Measurements from ENCODE around the gene ISOC2. TPM values are rescaled to one million over a fixed set of nuclear protein-coding genes. Genes with fewer than 3 reads are reported as not detected.
"Not testable (repeated sequence)": the region's sequence is repeated elsewhere in the genome, so short reads cannot be mapped to it uniquely, and the experiment has no call there.

ISOC2 gene
- total RNA-seq, 3 donors from 2014 or later = 42.7 to 71.5 (median 57.0) TPM

- H3K27me3 ChIP-seq; intact Hi-C loops (cut with DNase I; ENCODE audit: low total_unique reads); H3K36me3 ChIP-seq; H3K4me1 ChIP-seq; DNase-seq (ENCODE audit: low spot score in 2 of 2); H3K9me3 ChIP-seq: not testable (repeated sequence)
- peak in 2 of 3 donors; percentile 95 to 98 for TF ChIP-seq POLR2AphosphoS5 (IDR thresholded peaks at IDR 0.05)
- Histone ChIP-seq H3K27ac (peak within 1 kb of the TSS; percentile 93 to 99), H3K4me3 (peak within 1 kb of the TSS; percentile 94 to 95 (median 95))
Measured at GRCh38 chr19:55407550-55407799, 54.0 kb downstream of the ISOC2 start, which contains the start of gene UBE2S. UBE2S (minus strand) TSS chr19:55407788; CDS start chr19:55407589, 199 bp downstream.

- Histone ChIP-seq H3K9me3 (no peaks in the 10 kb centered on the region), H3K4me1 (peaks cover 4 to 10% of the 10 kb centered on the region in 2 donors), H3K27me3 (no peaks in the 10 kb centered on the region), H3K4me3 (peak overlapping the region; percentile 94 to 95 (median 95)), H3K36me3 (no peaks in the 10 kb centered on the region), H3K27ac (peak overlapping the region; percentile 93 to 99)
- no peak for DNase-seq (ENCODE audit: low spot score in 2 of 2)
- TF ChIP-seq POLR2A (IDR thresholded peaks at IDR 0.05) (no peak), CTCF (IDR thresholded peaks at IDR 0.05) (no peak), POLR2AphosphoS5 (IDR thresholded peaks at IDR 0.05) (no peak)
- intact Hi-C loops (cut with DNase I; ENCODE audit: low total_unique reads) = no loop called here
Measured at GRCh38 chr19:55406826-55407549, 54.5 kb downstream of the ISOC2 start.

GRCh38 chr19:55406091-55406825 is 55.2 kb downstream of the ISOC2 start:
- H3K27me3 ChIP-seq = no peaks in the 10 kb centered on the region
- TF ChIP-seq POLR2A (IDR thresholded peaks at IDR 0.05) = no peak
- no peak for TF ChIP-seq POLR2AphosphoS5 (IDR thresholded peaks at IDR 0.05)
- TF ChIP-seq CTCF (IDR thresholded peaks at IDR 0.05) = no peak
- H3K4me3 ChIP-seq = peak overlapping the region; percentile 94 to 95 (median 95)
- H3K9me3 ChIP-seq = no peaks in the 10 kb centered on the region
- no peaks in the 10 kb centered on the region for H3K36me3 ChIP-seq
- intact Hi-C loops (cut with DNase I; ENCODE audit: low total_unique reads) = no loop called here
- H3K4me1 ChIP-seq = peaks cover 4 to 10% of the 10 kb centered on the region in 2 donors
- DNase-seq (ENCODE audit: low spot score in 2 of 2) = no peak
- peak overlapping the region in 1 of 2 donors; percentile 93 for H3K27ac ChIP-seq

- no peak overlapping the region for H3K4me3 ChIP-seq
- no peaks in the 10 kb centered on the region for H3K27me3 ChIP-seq
- intact Hi-C loops (cut with DNase I; ENCODE audit: low total_unique reads) = no loop called here
- H3K4me1 ChIP-seq = peaks cover 4 to 10% of the 10 kb centered on the region in 2 donors
- TF ChIP-seq CTCF (IDR thresholded peaks at IDR 0.05) = no peak
- no peak for TF ChIP-seq POLR2A (IDR thresholded peaks at IDR 0.05)
- no peak for TF ChIP-seq POLR2AphosphoS5 (IDR thresholded peaks at IDR 0.05)
- no peaks in the 10 kb centered on the region for H3K36me3 ChIP-seq
- no peak for DNase-seq (ENCODE audit: low spot score in 2 of 2)
- H3K9me3 ChIP-seq = no peaks in the 10 kb centered on the region
- no peak overlapping the region for H3K27ac ChIP-seq
Measured at GRCh38 chr19:55405638-55406037, 55.8 kb downstream of the ISOC2 start.

Other genes with a start within 250 kb of the ISOC2 start
- gene TMEM86B, start 232.9 kb downstream of the ISOC2 start, total RNA-seq = 1 to 10 TPM in 2 of 3 donors, under 1 TPM in 1; 0.80 to 3.6 (median 1.6) TPM
- gene PPP6R1, start 202.6 kb downstream of the ISOC2 start, total RNA-seq = 10 to 100 TPM; 23.8 to 31.5 (median 28.2) TPM
- gene HSPBP1, start 181.5 kb downstream of the ISOC2 start, total RNA-seq = 10 to 100 TPM; 13.3 to 36.1 (median 32.6) TPM
- 1 to 10 TPM in 2 of 3 donors, not detected in 1; 2.5 to 4.6 TPM for gene BRSK1, start 177.6 kb downstream of the ISOC2 start, total RNA-seq
- 10 to 100 TPM in 1 of 3 donors, 1 to 10 TPM in 2; 1.6 to 11.8 (median 3.1) TPM for gene TMEM150B, start 136.3 kb downstream of the ISOC2 start, total RNA-seq
- 10 to 100 TPM in 2 of 3 donors, 1 to 10 TPM in 1; 6.1 to 20.8 (median 18.4) TPM for gene KMT5C, start 121.8 kb downstream of the ISOC2 start, total RNA-seq
- 1 to 10 TPM in 1 of 3 donors, under 1 TPM in 1, not detected in 1; 0.73 to 1.3 TPM for gene COX6B2, start 106.9 kb downstream of the ISOC2 start, total RNA-seq
- gene GARIN5B, start 98.4 kb downstream of the ISOC2 start, total RNA-seq = not detected
- gene IL11, start 91.2 kb downstream of the ISOC2 start, total RNA-seq = 1 to 10 TPM in 1 of 3 donors, under 1 TPM in 1, not detected in 1; 0.29 to 1.3 TPM
- not detected for gene TMEM190, start 84.8 kb downstream of the ISOC2 start, total RNA-seq
- 10 to 100 TPM in 1 of 3 donors, 1 to 10 TPM in 2; 4.5 to 12.7 (median 9.8) TPM for gene TMEM238, start 77.3 kb downstream of the ISOC2 start, total RNA-seq
- 100 to 1,000 TPM; 462 to 673 (median 471) TPM for gene RPL28, start 75.7 kb downstream of the ISOC2 start, total RNA-seq
- gene UBE2S, start 53.9 kb downstream of the ISOC2 start, total RNA-seq = 1 to 10 TPM; 7.2 to 9.0 (median 8.9) TPM
- under 1 TPM in 1 of 3 donors, not detected in 2; 0.29 TPM for gene SHISA7, start 18.3 kb downstream of the ISOC2 start, total RNA-seq
- gene C19orf85, start 3.1 kb upstream of the ISOC2 start, total RNA-seq = not detected
- gene ZNF628, start 15.0 kb upstream of the ISOC2 start, total RNA-seq = 1 to 10 TPM; 2.1 to 4.4 (median 4.3) TPM
- 10 to 100 TPM in 2 of 3 donors, 1 to 10 TPM in 1; 1.9 to 11.3 (median 10.8) TPM for gene NAT14, start 23.5 kb upstream of the ISOC2 start, total RNA-seq
- gene SSC5D, start 26.8 kb upstream of the ISOC2 start, total RNA-seq = 1 to 10 TPM; 3.6 to 7.2 (median 3.8) TPM
- gene SBK2, start 75.5 kb upstream of the ISOC2 start, total RNA-seq = not detected
- 1 to 10 TPM in 1 of 3 donors, not detected in 2; 1.3 TPM for gene SBK3, start 83.9 kb upstream of the ISOC2 start, total RNA-seq
- 1 to 10 TPM; 1.6 to 2.3 (median 1.6) TPM for gene ZNF579, start 119.2 kb upstream of the ISOC2 start, total RNA-seq
- gene FIZ1, start 137.9 kb upstream of the ISOC2 start, total RNA-seq = 1 to 10 TPM; 3.7 to 7.5 (median 6.1) TPM
- 10 to 100 TPM; 22.3 to 25.6 (median 25.4) TPM for gene ZNF524, start 138.6 kb upstream of the ISOC2 start, total RNA-seq
- 1 to 10 TPM; 3.2 to 5.0 (median 3.9) TPM for gene ZNF865, start 144.0 kb upstream of the ISOC2 start, total RNA-seq
- gene ZNF784, start 162.9 kb upstream of the ISOC2 start, total RNA-seq = 1 to 10 TPM; 2.6 to 6.7 (median 4.9) TPM
- gene ZNF580, start 179.4 kb upstream of the ISOC2 start, total RNA-seq = 10 to 100 TPM; 21.0 to 24.3 (median 22.4) TPM
- gene ZNF581, start 182.0 kb upstream of the ISOC2 start, total RNA-seq = 10 to 100 TPM; 10.7 to 16.8 (median 16.7) TPM
- 10 to 100 TPM in 2 of 3 donors, 1 to 10 TPM in 1; 7.9 to 10.5 (median 10.2) TPM for gene CCDC106, start 186.6 kb upstream of the ISOC2 start, total RNA-seq
- 10 to 100 TPM; 82.5 to 93.4 (median 85.3) TPM for gene U2AF2, start 193.4 kb upstream of the ISOC2 start, total RNA-seq
- gene EPN1, start 213.6 kb upstream of the ISOC2 start, total RNA-seq = 10 to 100 TPM; 22.2 to 47.2 (median 27.5) TPM